NCI-H1436 treated with DMSO at 0.1 percent for 48 hours (cell line): Measurements from ENCODE around the gene SULT1E1.

ENCODE experiments used
- DNase-seq: peaks from one replicate; lab custom pipeline; 2025; lab: John Stamatoyannopoulos, UW

SULT1E1 gene

DNA sequence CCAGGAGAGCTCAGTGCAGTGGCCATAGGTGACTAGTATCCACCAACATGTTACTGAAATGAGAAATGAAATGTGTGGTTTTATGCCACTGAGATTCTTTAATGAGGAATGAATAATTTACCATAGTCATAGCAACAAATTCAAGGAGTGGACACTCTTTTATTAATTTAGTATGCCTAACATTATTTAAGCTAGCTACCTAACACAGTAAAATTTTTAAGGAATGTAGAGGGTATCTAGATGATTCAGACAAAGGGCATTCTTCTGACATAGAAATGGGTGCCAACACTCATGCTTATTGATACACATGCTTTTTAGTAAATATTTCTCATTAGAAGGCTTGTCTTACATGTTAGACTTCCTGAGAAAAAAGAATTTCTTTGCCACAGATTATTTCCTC lies 66.2 kb downstream of the SULT1E1 start:
- DNase-seq: no peak
